Pancreas (tissue), 10 donors: ENCODE results near the gene KDM4D. TPM values are rescaled to one million over a fixed set of nuclear protein-coding genes. Genes with fewer than 3 reads are reported as not detected.

Experiments used
- ATAC-seq, 4 donors: fragments of 200-7000 bp; cut with Tn5 transposase; one replicate each; pipeline versions ENCODE4 v1.8.0 to v1.9.1; 2020; ENCODE audit warnings: mild to moderate bottlenecking in 4 of 4, moderate library complexity in 4 of 4
- DNase-seq, 6 donors: peaks; one replicate each; pipeline ENCODE4 v3.0.0-alpha.2; 2020
- FAIRE-seq: peaks from 2 replicates; lab custom pipeline; 2012; peaks lifted over from hg19 to GRCh38; lab: Jason Lieb, UNC
- H3K27ac ChIP-seq, 4 donors: fragments of 200-600 bp; sonication (generic); 1 replicate in 3 of 4; 2 replicates in 1 of 4; pipeline versions ENCODE4 v1.5.0 to v1.8.0; 2020
- H3K27me3 ChIP-seq, 4 donors: fragments of 200-600 bp; one replicate each; pipeline ENCODE4 v1.8.0; 2021
- H3K36me3 ChIP-seq, 3 donors: fragments of 200-600 bp; sonication (generic) in 1 of 3; one replicate each; pipeline versions ENCODE4 v1.5.0 to v1.8.0; 2020 to 2021
- H3K4me1 ChIP-seq, 3 donors: fragments of 200-600 bp; one replicate each; pipeline ENCODE4 v1.8.0; 2021
- H3K4me3 ChIP-seq, 4 donors: fragments of 200-600 bp; sonication (generic) in 2 of 4; one replicate each; pipeline versions ENCODE4 v1.5.0 to v1.8.0; 2020 to 2021
- H3K9me3 ChIP-seq, 4 donors: fragments of 200-600 bp; one replicate each; pipeline ENCODE4 v1.8.0; 2021
- WGBS, 2 donors: extraction: QIAGEN DNeasy Blood & Tissue Kit; methylation state at CpG; one replicate each; pipeline ENCODE4 v1.1.7; 2013; 5-methylcytosine and 5-hydroxymethylcytosine counted together
- intact Hi-C, 3 donors: fragments of 100-400 bp; cut with DNase I; formaldehyde crosslinking; loops; one replicate each; pipeline versions ENCODE4 v1.11.1 to v1.14.2; 2022
- polyA plus RNA-seq, 2 donors: library from polyadenylated mRNA; stranded (reverse); fragments of 200-250 nt; gene quantifications; one replicate each; pipeline ENCODE4 v1.2.3, GENCODE V29; 2013
- total RNA-seq, 6 donors: library from RNA; stranded (reverse); fragmentation: NEBNext Ultra II Directional in 4 of 6; extraction: Animal tissue kit (Norgen Biotek cat#: 25700) in 4 of 6; gene quantifications; one replicate each; pipeline versions ENCODE4 v1.2.1 to v1.2.4, GENCODE V29; 2021 to 2023
- TF ChIP-seq, protein P1 (sequence below), 4 donors: fragments of 200-600 bp; sonication (generic) in 3 of 4; IDR thresholded peaks; one replicate each; pipeline versions ENCODE4 v1.5.0 to v1.8.0; 2021; ENCODE audit warnings: antibody characterized with exemption in 4 of 4
- donor health status: healthy with polysubstance abuse.
- donor health status: DM: no; HTN: no; CAD: no; lungs with moderate emphysema.
- donor health status: DM: no; HTN: no; CAD: no.
- donor health status: control.
- donor health status: control.
- donor health status: Bipolar disorder and iron deficiency.
- donor health status: DM: yes; HTN: yes; CAD: no.
- donor health status: DM: no; HTN: no; CAD: no.
- donor health status: DM: no; HTN: no; CAD: no.
- donor health status: DM: yes; HTN: yes; CAD: no.

Gene KDM4D
- total and polyA plus RNA-seq, 8 donors, result 0.14 to 0.49 (median 0.28) TPM

DNA sequence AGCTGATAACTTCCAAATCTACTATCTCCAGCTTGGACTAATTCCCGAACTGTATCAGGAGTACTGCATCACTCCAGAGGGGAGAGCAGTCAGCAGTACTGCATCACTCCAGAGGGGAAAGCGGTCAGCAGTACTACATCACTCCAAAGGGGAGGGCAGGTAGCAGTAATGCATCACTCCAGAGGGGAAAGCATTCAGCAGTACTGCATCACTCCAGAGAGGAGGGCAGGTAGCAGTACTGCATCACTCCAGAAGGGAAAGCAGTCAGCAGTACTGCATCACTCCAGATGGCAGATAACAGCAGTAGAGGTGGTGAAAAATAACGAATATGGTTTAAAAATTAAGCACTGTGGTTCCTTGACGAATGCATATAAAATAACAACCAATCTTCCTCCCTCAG, 8.6 kb upstream of the KDM4D start:
- H3K9me3 ChIP-seq, result no peaks in the 10 kb centered on the region
- DNase-seq (no peak), FAIRE-seq (no peak), ATAC-seq (no peak)
- no peaks in the 10 kb centered on the region for H3K27me3 ChIP-seq
- no peak overlapping the region for H3K27ac ChIP-seq
- no peaks in the 10 kb centered on the region for H3K4me1 ChIP-seq
- H3K4me3 ChIP-seq, result no peak overlapping the region
- WGBS, 2 donors, result 77 to 81% methylated on average over 4 of the region's 4 CpGs
- intact Hi-C loops, result no loop called here
- TF ChIP-seq, protein P1, sequence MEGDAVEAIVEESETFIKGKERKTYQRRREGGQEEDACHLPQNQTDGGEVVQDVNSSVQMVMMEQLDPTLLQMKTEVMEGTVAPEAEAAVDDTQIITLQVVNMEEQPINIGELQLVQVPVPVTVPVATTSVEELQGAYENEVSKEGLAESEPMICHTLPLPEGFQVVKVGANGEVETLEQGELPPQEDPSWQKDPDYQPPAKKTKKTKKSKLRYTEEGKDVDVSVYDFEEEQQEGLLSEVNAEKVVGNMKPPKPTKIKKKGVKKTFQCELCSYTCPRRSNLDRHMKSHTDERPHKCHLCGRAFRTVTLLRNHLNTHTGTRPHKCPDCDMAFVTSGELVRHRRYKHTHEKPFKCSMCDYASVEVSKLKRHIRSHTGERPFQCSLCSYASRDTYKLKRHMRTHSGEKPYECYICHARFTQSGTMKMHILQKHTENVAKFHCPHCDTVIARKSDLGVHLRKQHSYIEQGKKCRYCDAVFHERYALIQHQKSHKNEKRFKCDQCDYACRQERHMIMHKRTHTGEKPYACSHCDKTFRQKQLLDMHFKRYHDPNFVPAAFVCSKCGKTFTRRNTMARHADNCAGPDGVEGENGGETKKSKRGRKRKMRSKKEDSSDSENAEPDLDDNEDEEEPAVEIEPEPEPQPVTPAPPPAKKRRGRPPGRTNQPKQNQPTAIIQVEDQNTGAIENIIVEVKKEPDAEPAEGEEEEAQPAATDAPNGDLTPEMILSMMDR (IDR thresholded peaks at IDR 0.05), result no peak
- peaks cover 0 to 78% (median 54%) of the 10 kb centered on the region in 3 donors for H3K36me3 ChIP-seq

DNA sequence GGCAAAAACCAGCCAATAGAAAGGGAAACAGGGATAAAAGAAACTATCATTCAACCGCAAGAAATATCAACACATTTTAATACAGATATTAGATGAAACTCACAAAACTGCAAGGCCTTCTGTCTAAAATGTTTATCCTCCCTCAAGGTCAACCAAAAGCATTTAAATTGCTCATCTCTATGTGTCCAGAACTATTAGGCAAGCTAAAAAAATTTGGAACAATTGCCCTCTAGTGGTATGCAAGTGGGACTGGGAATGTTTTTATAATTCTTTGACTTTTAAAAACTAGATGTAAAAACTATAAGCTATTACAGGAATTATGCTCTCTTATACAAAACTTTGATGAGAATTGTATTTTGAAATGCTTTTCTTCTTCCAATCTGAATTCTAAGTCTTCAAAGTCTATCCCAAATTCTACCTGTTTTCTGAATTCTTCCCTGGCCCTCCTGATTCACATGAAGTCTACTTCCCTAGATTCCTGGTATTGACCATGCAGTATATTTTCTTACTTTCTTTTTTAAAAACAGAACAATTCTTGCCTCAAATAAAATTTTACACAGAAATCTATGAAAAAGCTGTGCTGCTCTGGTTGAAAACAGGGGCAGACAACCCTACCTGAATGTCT, 5.1 kb upstream of the KDM4D start:
- DNase-seq, result no peak
- no peaks in the 10 kb centered on the region for H3K9me3 ChIP-seq
- FAIRE-seq, result no peak
- TF ChIP-seq, protein P1 (IDR thresholded peaks at IDR 0.05), result peak in 3 of 4 donors; percentile 23 to 34 (median 30)
- peaks cover 7 to 12% (median 10%) of the 10 kb centered on the region in 3 donors for H3K4me1 ChIP-seq
- no peak overlapping the region for H3K4me3 ChIP-seq
- H3K27ac ChIP-seq, result no peak overlapping the region
- peaks cover 0 to 64% (median 46%) of the 10 kb centered on the region in 3 donors for H3K36me3 ChIP-seq
- 86 to 89% methylated on average over 1 of the region's 1 CpG for WGBS, 2 donors
- no peaks in the 10 kb centered on the region for H3K27me3 ChIP-seq
- ATAC-seq, result no peak
- intact Hi-C loops, result no loop called here

DNA sequence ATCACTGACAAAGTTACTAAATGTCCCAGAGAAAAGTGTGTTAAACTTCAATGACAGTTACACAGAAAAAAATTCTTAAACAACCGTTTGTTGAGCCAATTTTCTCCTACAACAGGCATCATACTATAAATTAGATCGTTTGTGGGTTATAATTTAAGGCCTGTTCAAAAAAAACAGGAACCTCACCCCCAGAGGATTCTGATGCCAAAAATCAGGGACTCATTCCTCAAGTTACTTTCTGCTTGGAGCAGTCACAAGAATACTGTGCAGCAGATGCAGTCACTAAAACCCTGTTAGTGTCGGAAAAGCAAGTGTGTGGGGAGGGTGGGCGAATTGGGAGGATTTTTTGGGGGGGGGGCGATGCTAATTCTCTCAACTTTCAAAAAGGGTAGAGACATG, 810 bp upstream of the KDM4D start:
- H3K9me3 ChIP-seq, result no peaks in the 10 kb centered on the region
- peaks cover 0 to 32% (median 26%) of the 10 kb centered on the region in 3 donors for H3K36me3 ChIP-seq
- 1 to 4% methylated on average over 5 of the region's 5 CpGs for WGBS, 2 donors
- FAIRE-seq (no peak), DNase-seq (no peak), ATAC-seq (no peak)
- no peaks in the 10 kb centered on the region for H3K27me3 ChIP-seq
- intact Hi-C loops, result no loop called here
- peak overlapping the region; percentile 51 to 94 (median 84) for H3K4me3 ChIP-seq
- H3K4me1 ChIP-seq, result peaks cover 7 to 12% (median 10%) of the 10 kb centered on the region in 3 donors
- H3K27ac ChIP-seq, result no peak overlapping the region
- TF ChIP-seq, protein P1 (IDR thresholded peaks at IDR 0.05), result no peak

DNA sequence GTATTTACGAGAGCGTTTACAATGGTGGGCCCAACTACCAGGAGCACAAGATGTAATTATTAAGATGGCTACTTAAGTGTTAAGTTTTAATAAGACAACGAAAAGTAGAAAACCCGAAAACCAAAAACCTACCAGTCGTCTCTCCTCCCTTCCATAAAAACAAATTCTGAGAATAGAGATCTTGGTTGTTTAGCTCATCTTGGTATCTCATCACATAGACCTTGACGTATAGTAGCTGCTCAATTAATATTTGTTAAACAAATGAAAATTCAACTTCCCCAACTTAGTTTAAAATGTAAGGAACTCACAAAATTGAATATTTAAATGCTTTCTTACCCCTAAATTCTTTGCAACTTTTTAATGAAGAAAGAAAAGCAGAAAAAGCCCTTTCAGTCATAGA, 669 bp downstream of the KDM4D start:
- peak overlapping the region; percentile 51 to 94 (median 84) for H3K4me3 ChIP-seq
- H3K27ac ChIP-seq, result no peak overlapping the region
- H3K9me3 ChIP-seq, result no peaks in the 10 kb centered on the region
- H3K36me3 ChIP-seq, result peaks cover 0 to 20% (median 19%) of the 10 kb centered on the region in 3 donors
- DNase-seq, result no peak
- 33 to 36% methylated on average over 6 of the region's 6 CpGs for WGBS, 2 donors
- TF ChIP-seq, protein P1 (IDR thresholded peaks at IDR 0.05), result no peak
- no peak for ATAC-seq
- FAIRE-seq, result no peak
- intact Hi-C loops, result no loop called here
- peaks cover 7 to 12% (median 10%) of the 10 kb centered on the region in 3 donors for H3K4me1 ChIP-seq
- H3K27me3 ChIP-seq, result no peaks in the 10 kb centered on the region

DNA sequence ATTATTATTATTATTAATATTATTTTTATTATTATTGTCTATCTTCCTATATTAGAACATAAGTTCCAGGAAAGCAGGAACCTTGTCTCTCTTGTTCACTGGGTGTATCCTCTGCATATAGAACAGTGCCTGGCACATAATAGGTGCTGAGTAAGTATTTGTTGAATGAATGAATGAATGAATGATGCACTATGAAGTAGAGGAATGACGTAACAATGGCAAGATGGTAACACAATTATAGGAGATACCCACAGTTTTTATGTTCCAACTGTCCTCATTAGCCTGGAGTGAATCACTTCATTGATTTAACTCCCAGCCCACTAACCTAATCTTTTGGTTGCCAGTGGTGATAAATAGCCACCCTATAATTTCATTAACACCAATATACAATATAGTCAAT, 2.1 kb downstream of the KDM4D start:
- Histone ChIP-seq H3K4me3 (no peak overlapping the region), H3K9me3 (no peaks in the 10 kb centered on the region), H3K27ac (no peak overlapping the region), H3K27me3 (no peaks in the 10 kb centered on the region), H3K36me3 (peaks cover 0 to 6% (median 6%) of the 10 kb centered on the region in 3 donors), H3K4me1 (peaks cover 7 to 12% (median 10%) of the 10 kb centered on the region in 3 donors)
- intact Hi-C loops, result no loop called here
- 80 to 82% methylated on average over 1 of the region's 1 CpG for WGBS, 2 donors
- no peak for FAIRE-seq
- no peak for DNase-seq
- ATAC-seq, result no peak
- TF ChIP-seq, protein P1 (IDR thresholded peaks at IDR 0.05), result no peak
